ENCODE measurements around the gene RALY. TPM values are rescaled to one million over a fixed set of nuclear protein-coding genes. Genes with fewer than 3 reads are reported as not detected.

RALY gene
- total RNA-seq, 1 donor from 2014 or later, result 236 TPM

GRCh38 chr20:33979094-33979493 lies 14.6 kb upstream of the RALY start:
- no peak overlapping the region for H3K4me3 Mint-ChIP-seq (ENCODE audit: low read depth)
- peaks cover 4% of the 10 kb centered on the region for H3K9me3 Mint-ChIP-seq (ENCODE audit: low read depth)
- H3K4me1 Mint-ChIP-seq (ENCODE audit: low read depth), result no peaks in the 10 kb centered on the region
- no peak for DNase-seq (ENCODE audit: low spot score, unreplicated experiment)
- H3K36me3 Mint-ChIP-seq (ENCODE audit: insufficient read depth), result no peaks in the 10 kb centered on the region
- peaks cover 2% of the 10 kb centered on the region for H3K27me3 Mint-ChIP-seq
- TF ChIP-seq CTCF (IDR thresholded peaks at IDR 0.05; ENCODE audit: unreplicated experiment), result no peak
- H3K27ac Mint-ChIP-seq, result no peak overlapping the region

GRCh38 chr20:33981347-33981746 lies 12.4 kb upstream of the RALY start:
- TF ChIP-seq CTCF (IDR thresholded peaks at IDR 0.05; ENCODE audit: unreplicated experiment), result no peak
- Mint-ChIP-seq H3K4me1 (ENCODE audit: low read depth) (no peaks in the 10 kb centered on the region), H3K36me3 (ENCODE audit: insufficient read depth) (no peaks in the 10 kb centered on the region), H3K27me3 (peaks cover 2% of the 10 kb centered on the region), H3K27ac (no peak overlapping the region), H3K9me3 (ENCODE audit: low read depth) (peaks cover 4% of the 10 kb centered on the region), H3K4me3 (ENCODE audit: low read depth) (no peak overlapping the region)
- no peak for DNase-seq (ENCODE audit: low spot score, unreplicated experiment)

GRCh38 chr20:33981964-33982363 lies 11.7 kb upstream of the RALY start:
- TF ChIP-seq CTCF (IDR thresholded peaks at IDR 0.05; ENCODE audit: unreplicated experiment), result no peak
- H3K36me3 Mint-ChIP-seq (ENCODE audit: insufficient read depth), result no peaks in the 10 kb centered on the region

GRCh38 chr20:33983371-33983770 lies 10.3 kb upstream of the RALY start:
- H3K9me3 Mint-ChIP-seq (ENCODE audit: low read depth), result no peaks in the 10 kb centered on the region
- no peak for TF ChIP-seq CTCF (IDR thresholded peaks at IDR 0.05; ENCODE audit: unreplicated experiment)
- H3K36me3 Mint-ChIP-seq (ENCODE audit: insufficient read depth), result no peaks in the 10 kb centered on the region
- H3K27me3 Mint-ChIP-seq, result peaks cover 2% of the 10 kb centered on the region
- no peak overlapping the region for H3K4me3 Mint-ChIP-seq (ENCODE audit: low read depth)
- no peak for DNase-seq (ENCODE audit: low spot score, unreplicated experiment)
- no peak overlapping the region for H3K27ac Mint-ChIP-seq
- no peaks in the 10 kb centered on the region for H3K4me1 Mint-ChIP-seq (ENCODE audit: low read depth)

More at GRCh38 chr20:33981964-33982363, 11.7 kb upstream of the RALY start:
- DNase-seq (ENCODE audit: low spot score, unreplicated experiment), result no peak
- Mint-ChIP-seq H3K4me1 (ENCODE audit: low read depth) (no peaks in the 10 kb centered on the region), H3K4me3 (ENCODE audit: low read depth) (no peak overlapping the region), H3K27me3 (peaks cover 2% of the 10 kb centered on the region), H3K27ac (no peak overlapping the region), H3K9me3 (ENCODE audit: low read depth) (peaks cover 4% of the 10 kb centered on the region)

- H3K4me1 Mint-ChIP-seq (ENCODE audit: low read depth), result no peaks in the 10 kb centered on the region
- H3K36me3 Mint-ChIP-seq (ENCODE audit: insufficient read depth), result no peaks in the 10 kb centered on the region
- DNase-seq (ENCODE audit: low spot score, unreplicated experiment), result no peak
- no peak overlapping the region for H3K4me3 Mint-ChIP-seq (ENCODE audit: low read depth)
- H3K27me3 Mint-ChIP-seq, result peaks cover 2% of the 10 kb centered on the region
- H3K9me3 Mint-ChIP-seq (ENCODE audit: low read depth), result no peaks in the 10 kb centered on the region
- no peak overlapping the region for H3K27ac Mint-ChIP-seq
- no peak for TF ChIP-seq CTCF (IDR thresholded peaks at IDR 0.05; ENCODE audit: unreplicated experiment)
Measured at GRCh38 chr20:33984182-33984719, 9.5 kb upstream of the RALY start.

All from progenitor cell of endocrine pancreas (in vitro differentiated cells).